GM21786 (cell line): ENCODE data around the gene RPH3AL.
"Not testable (repeated sequence)": the region's sequence is repeated elsewhere in the genome, so short reads cannot be mapped to it uniquely, and the experiment has no call there.

Experiments
- ATAC-seq: cut with Tn5 transposase; IDR thresholded peaks from one replicate; pipeline ENCODE4 v1.9.1; 2021; ENCODE audit not compliant: unreplicated experiment

RPH3AL gene

DNA sequence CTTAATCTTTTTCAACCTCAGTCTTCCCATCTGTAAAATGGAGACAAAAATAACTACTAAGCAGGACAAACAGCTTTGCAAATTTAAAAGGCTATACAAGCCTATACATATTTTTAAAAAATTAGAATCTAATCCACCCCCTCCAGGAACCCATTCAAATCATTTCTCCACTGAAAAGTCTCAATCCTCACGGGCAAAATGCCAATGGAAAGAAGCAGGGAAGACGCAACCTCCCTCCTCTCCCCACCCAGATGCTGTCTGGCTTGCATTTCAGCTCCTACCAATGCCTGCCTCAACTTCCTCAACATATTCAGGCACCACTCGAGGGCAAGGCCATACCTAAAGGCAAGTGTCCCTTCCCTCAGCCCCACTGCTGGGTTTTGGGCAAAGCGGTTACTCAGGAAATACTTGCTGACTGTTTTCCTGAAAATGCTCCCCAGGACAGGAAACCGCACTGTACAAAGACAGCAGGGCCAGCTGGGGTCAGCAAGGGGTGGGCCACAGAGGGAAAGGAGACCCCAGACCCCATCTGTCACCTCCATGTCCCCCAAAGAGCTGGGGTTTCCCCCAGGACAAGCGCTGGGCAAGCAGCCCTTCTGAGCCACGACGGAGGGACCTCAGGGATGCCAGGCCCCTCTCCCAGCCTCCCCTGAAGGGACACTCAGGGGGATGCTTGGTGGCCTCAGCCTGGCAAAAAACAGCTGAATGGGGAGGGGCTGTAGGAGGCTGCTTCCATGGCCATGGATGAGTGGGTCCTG, 123.5 kb downstream of the RPH3AL start:
- ATAC-seq = no peak

GRCh38 chr17:227946-228615, 124.5 kb downstream of the RPH3AL start:
- ATAC-seq = no peak

- ATAC-seq = no peak
Measured at GRCh38 chr17:227078-227945, 125.3 kb downstream of the RPH3AL start.

GRCh38 chr17:226108-227077, 126.2 kb downstream of the RPH3AL start:
- ATAC-seq = no peak

GRCh38 chr17:225551-225950, 127.1 kb downstream of the RPH3AL start:
- no peak for ATAC-seq

DNA sequence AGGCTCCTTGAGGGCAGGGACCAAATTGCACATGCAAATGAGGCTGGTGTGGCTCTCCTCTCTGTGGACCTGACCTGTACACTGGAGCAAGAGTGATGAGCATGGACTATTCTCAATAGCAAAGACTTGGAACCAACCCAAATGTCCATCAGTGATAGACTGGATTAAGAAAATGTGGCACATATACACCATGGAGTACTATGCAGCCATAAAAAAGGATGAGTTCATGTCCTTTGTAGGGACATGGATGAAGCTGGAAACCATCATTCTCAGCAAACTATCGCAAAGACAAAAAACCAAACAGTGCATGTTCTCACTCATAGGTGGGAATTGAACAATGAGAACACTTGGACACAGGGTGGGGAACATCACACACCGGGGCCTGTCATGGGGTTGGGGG, 128.0 kb downstream of the RPH3AL start:
- not testable (repeated sequence) for ATAC-seq

- no peak for ATAC-seq
Measured at GRCh38 chr17:223723-224471, 128.7 kb downstream of the RPH3AL start.

DNA sequence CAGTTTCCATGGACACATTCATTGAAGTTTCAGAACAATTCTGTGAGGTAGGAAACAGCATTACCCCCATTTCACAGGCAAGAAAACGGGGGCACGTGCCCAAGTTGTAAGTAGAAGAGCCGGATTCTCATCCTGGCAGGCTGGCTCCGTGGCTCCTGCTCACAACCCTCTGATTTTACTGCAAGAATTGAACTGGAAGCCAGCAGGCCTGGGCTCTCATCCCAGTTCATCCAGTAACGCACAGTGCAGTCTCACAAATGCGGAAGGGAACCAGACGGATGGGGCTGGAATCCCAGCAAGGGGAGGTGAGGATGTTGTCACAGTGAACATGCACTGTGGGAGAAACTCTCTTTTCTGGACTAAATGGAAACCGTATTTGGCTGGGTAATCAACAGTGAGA, 130.4 kb downstream of the RPH3AL start:
- no peak for ATAC-seq

GRCh38 chr17:219696-220095, 132.9 kb downstream of the RPH3AL start:
- no peak for ATAC-seq

DNA sequence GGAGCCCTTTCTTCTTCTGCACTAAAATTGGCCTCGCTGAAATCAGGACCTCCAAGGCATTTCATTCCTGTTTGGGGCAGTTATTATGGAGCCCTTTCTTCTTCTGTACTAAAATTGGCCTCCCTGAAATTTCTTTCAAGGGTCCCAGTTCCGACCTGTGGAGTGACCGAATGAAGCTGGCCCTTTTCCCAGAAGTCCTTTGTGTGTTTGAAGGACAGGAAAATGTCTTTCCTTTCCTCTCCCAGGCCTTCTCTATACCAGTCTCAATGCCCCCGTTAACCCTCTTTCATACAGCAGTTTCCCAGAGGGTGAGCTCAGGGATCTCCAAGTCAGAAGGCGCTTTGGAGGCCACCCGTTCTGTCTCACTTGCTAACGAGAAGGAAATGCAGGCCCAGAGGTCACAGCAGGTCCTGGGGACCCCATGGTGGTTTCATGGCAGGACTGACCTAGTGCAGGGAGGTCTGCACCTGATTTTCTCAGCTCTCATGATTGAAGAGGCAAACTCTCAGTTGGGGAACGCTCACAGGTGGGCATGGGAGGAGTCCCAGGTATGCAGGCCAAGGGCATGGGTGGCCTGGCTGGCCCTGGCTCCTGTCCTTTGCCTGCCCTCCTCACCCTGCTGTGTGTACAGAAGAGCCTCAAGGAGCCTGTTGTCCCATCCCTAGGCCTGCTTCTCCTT, 134.0 kb downstream of the RPH3AL start:
- ATAC-seq = no peak

DNA sequence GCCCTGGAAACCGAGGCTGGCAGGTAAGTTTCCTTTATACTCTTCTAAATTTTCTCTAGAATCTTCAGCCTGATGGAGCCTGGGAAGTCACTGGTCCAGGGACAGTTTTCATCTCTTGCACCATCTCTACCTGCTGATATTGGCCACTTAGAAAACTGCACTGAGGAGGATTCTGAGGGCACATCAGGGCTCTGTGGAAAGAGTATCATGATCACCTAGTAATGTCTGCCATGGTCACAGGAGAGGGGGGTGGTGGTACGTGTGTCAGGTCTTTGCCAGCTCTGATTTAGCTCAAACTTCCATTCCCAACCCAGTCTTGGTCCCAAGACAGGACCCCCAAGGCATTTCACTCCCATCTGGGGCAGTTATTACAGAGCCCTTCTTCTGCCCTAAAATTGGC, 136.0 kb downstream of the RPH3AL start:
- ATAC-seq = no peak

DNA sequence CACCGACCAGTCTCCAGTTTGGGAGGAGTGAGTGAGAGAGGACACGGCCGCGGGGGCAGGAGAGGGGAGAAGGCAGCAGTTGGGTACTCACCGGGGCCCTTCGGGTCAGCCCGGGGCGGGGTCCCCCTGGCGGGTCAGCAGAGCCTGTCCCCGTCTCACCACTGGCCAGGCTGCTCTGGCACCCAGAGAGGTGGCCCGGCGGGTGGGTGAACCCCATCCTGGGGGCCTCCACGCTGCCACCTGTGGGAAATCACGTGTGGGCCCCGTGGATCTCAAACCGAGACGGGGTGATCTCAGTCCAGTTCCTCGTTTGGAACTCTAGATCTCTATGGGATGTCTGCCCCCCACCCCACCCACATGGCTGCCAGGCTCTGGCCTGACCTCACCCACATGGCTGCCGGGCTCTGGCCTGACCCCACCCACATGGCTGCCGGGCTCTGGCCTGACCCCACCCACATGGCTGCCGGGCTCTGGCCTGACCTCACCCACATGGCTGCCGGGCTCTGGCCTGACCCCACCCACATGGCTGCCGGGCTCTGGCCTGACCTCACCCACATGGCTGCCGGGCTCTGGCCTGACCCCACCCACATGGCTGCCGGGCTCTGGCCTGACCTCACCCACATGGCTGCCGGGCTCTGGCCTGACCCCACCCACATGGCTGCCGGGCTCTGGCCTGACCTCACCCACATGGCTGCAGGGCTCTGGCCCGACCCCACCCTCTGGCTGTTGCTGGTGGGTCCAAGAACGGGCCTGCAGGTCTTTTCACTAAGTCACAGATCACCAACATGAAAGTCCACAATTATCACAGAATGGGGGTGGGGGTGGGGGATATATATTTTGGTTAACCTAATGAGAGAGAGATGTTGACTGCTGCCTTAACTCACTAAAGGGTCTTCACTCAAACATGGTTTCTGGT, 136.8 kb downstream of the RPH3AL start:
- ATAC-seq = not testable (repeated sequence)

DNA sequence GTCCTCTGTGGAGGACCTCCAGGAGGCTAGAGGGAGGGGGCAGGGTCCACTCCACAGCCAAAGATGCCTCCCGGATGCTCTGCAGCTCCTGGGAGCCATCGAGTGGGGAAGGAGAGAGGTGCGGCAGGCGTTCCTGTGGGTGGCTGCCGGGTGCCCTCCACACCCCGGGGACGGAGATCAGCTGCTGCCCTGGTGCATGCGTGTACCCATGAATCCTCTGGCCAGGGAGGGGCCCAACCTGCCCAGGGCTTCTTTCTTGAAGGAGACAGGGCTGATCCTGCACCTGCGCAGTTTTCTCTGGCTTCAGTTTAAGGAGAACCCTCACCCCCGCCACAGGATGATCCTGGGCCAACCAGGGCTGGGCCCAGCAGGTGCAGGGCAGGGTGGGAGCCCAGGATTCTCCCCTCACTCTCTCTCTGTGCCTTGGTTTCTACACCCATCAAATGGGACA, 137.7 kb downstream of the RPH3AL start:
- no peak for ATAC-seq

DNA sequence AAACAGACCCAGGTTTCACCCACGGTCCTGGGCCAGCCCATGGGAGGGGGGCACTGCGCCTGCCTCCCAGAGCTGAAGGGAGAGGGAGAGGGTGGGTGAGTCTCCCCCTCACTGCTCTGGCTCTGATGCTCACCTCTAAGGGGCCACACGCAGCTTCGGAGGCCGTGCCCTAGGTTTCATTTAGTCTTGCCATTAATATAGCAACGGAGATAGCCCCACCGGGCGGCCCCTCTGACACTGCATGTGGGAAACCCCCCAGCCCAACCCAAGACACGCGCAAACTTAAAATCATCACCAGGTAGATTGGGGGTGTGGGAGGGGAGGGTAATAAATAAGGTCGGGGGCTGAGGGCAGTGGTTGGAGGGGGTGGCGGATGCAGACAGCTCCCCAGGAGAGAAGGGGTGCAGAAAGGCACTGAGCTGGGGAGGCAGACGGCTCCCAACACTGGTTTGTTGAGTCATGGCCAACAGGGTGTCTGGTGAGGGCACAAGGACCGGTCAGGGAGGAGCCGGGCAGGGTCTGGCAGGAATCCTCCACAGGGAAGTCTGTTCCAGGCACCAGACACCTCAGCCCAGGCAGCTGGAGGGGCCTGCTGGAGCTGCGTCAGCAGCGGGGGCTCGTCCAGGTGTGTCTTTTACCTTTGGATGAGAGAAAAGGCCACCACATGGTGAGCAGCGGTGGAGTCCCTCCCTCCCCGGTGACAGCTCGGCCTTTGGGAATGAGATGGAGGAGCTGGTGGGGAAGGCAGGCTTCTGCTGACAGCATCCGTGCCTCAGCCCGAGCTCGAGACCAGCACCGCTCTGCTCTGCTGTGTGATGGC, 139.1 kb downstream of the RPH3AL start:
- no peak for ATAC-seq

- no peak for ATAC-seq
Measured at GRCh38 chr17:210402-210801, 142.2 kb downstream of the RPH3AL start.

- no peak for ATAC-seq
Measured at GRCh38 chr17:208429-208828, 144.2 kb downstream of the RPH3AL start.

DNA sequence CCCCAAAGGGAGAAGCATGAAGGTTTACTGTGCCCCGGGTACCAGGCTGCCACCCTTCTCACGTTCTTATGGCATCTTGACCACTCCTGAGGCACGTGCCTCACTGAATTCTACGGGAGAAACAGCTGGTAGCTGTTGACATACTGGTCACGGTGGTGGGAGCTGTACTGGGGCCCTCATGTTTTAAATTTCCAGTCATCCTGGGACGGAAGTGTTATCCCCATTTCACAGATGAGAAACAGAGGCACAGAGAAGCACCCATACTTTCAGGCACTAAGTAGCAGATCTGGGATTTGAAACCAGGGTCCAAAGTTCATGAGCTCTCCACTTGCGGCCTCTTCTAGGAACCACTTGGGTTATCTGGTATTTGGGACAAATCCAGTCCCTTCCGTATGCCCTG, 144.8 kb downstream of the RPH3AL start:
- ATAC-seq = no peak
